ENCODE measurements around the gene JARID2. TPM values are rescaled to one million over a fixed set of nuclear protein-coding genes. Genes with fewer than 3 reads are reported as not detected.
A peak's percentile ranks its signal among the peaks of the same experiment; 100 is the strongest.

The JARID2 gene
- total RNA-seq, 1 donor: 9.1 TPM

GRCh38 chr6:15473741-15474161 is 227.9 kb downstream of the JARID2 start:
- H3K4me3 ChIP-seq (ENCODE audit: low read depth, low read length): no peak overlapping the region
- peak; percentile 46 for DNase-seq (ENCODE audit: low read depth)
- TF ChIP-seq CTCF (IDR thresholded peaks at IDR 0.05; ENCODE audit: insufficient read depth, low read depth, low read length): no peak

- no peak overlapping the region for H3K4me3 ChIP-seq (ENCODE audit: low read depth, low read length)
- TF ChIP-seq CTCF (IDR thresholded peaks at IDR 0.05; ENCODE audit: insufficient read depth, low read depth, low read length): no peak
- peak; percentile 35 for DNase-seq (ENCODE audit: low read depth)
These were observed 228.3 kb downstream of the JARID2 start for GRCh38 chr6:15474196-15474595.

- no peak overlapping the region for H3K4me3 ChIP-seq (ENCODE audit: low read depth, low read length)
- TF ChIP-seq CTCF (IDR thresholded peaks at IDR 0.05; ENCODE audit: insufficient read depth, low read depth, low read length): no peak
- DNase-seq (ENCODE audit: low read depth): no peak
These were observed 229.4 kb downstream of the JARID2 start for GRCh38 chr6:15475261-15475660.

GRCh38 chr6:15475872-15476271 is 230.0 kb downstream of the JARID2 start:
- TF ChIP-seq CTCF (IDR thresholded peaks at IDR 0.05; ENCODE audit: insufficient read depth, low read depth, low read length): no peak
- DNase-seq (ENCODE audit: low read depth): no peak
- H3K4me3 ChIP-seq (ENCODE audit: low read depth, low read length): no peak overlapping the region

- no peak overlapping the region for H3K4me3 ChIP-seq (ENCODE audit: low read depth, low read length)
- peak; percentile 13 for DNase-seq (ENCODE audit: low read depth)
- no peak for TF ChIP-seq CTCF (IDR thresholded peaks at IDR 0.05; ENCODE audit: insufficient read depth, low read depth, low read length)
These were observed 230.9 kb downstream of the JARID2 start for GRCh38 chr6:15476631-15477380.

GRCh38 chr6:15477746-15478145 is 231.9 kb downstream of the JARID2 start:
- no peak for TF ChIP-seq CTCF (IDR thresholded peaks at IDR 0.05; ENCODE audit: insufficient read depth, low read depth, low read length)
- H3K4me3 ChIP-seq (ENCODE audit: low read depth, low read length): no peak overlapping the region
- no peak for DNase-seq (ENCODE audit: low read depth)

- no peak for TF ChIP-seq CTCF (IDR thresholded peaks at IDR 0.05; ENCODE audit: insufficient read depth, low read depth, low read length)
- DNase-seq (ENCODE audit: low read depth): no peak
- no peak overlapping the region for H3K4me3 ChIP-seq (ENCODE audit: low read depth, low read length)
These were observed 233.9 kb downstream of the JARID2 start for GRCh38 chr6:15479761-15480160.
